Lower lobe of right lung (tissue), 2 donors: ENCODE results near the gene PNMA8A. TPM values are rescaled to one million over a fixed set of nuclear protein-coding genes. Genes with fewer than 3 reads are reported as not detected.

ENCODE experiments used
- ATAC-seq, 2 donors: fragments of 200-7000 bp; cut with Tn5 transposase; one replicate each; pipeline ENCODE4 v1.9.1; 2020 to 2022; ENCODE audit warnings: mild to moderate bottlenecking in 2 of 2, moderate library complexity in 2 of 2
- DNase-seq: peaks from one replicate; pipeline ENCODE4 v3.0.0-alpha.2; 2020
- H3K27ac ChIP-seq: fragments of 200-600 bp; one replicate; pipeline ENCODE4 v1.8.0; 2022
- H3K27me3 ChIP-seq: fragments of 200-600 bp; one replicate; pipeline ENCODE4 v1.8.0; 2022; ENCODE audit warnings: low read depth
- H3K36me3 ChIP-seq: fragments of 200-600 bp; one replicate; pipeline ENCODE4 v1.8.0; 2022; ENCODE audit warnings: mild to moderate bottlenecking
- H3K4me1 ChIP-seq: fragments of 200-600 bp; one replicate; pipeline ENCODE4 v1.8.0; 2022
- H3K4me3 ChIP-seq: fragments of 200-600 bp; one replicate; pipeline ENCODE4 v1.8.0; 2022; ENCODE audit warnings: mild to moderate bottlenecking
- H3K9me3 ChIP-seq: fragments of 200-600 bp; one replicate; pipeline ENCODE4 v1.8.0; 2022
- CTCF ChIP-seq: fragments of 200-600 bp; IDR thresholded peaks from one replicate; pipeline ENCODE4 v1.8.0; 2022; ENCODE audit warnings: antibody characterized with exemption, mild to moderate bottlenecking
- intact Hi-C: fragments of 100-400 bp; cut with DNase I; formaldehyde crosslinking; loops from one replicate; pipeline ENCODE4 v1.11.0; 2022
- total RNA-seq: library from RNA; stranded (reverse); fragmentation: NEBNext Ultra II Directional; extraction: Animal tissue kit (Norgen Biotek cat#: 25700); gene quantifications from one replicate; pipeline ENCODE4 v1.2.1, GENCODE V29; 2021
- donor health status: DM: no; HTN: yes; CAD: no; lungs with severe emphysema.

The PNMA8A gene
- total RNA-seq, 1 donor from 2014 or later, result 1.5 TPM

DNA sequence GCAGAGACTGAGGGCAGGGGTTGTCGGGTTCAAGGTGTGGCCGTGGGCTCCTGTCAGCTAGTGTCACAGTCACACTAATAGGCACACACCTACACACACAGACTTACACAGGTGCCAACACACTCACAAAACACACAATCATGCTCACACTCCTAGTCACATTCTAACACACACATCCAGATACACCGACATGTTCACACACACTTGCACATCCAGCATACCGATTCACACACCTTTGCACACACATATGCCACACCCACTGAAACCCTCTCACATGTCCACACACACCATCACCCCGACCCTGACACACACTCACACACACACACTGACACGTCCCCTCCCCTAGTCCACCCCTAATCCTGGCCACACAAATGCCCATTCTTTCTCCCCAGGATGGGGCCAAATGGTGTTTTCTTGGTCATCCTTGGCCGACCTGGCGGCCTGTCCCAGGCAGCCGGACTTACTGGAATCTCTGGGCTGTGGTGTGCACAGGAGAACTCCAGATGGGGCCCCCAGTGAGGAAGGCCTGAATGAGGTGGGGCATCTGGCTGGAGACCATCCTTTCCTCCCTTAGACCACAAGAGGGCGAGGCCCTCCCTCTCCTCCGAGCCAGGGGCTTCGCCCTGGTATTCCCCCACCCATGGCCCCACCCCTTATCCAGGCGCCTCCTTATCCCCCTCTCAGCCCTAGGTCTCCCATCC lies 43.4 kb upstream of the PNMA8A start:
- Histone ChIP-seq H3K4me1 (peaks cover 5% of the 10 kb centered on the region), H3K27ac (no peak overlapping the region), H3K27me3 (peaks cover 9% of the 10 kb centered on the region), H3K4me3 (no peak overlapping the region), H3K9me3 (no peaks in the 10 kb centered on the region), H3K36me3 (no peaks in the 10 kb centered on the region)
- ATAC-seq (no peak), DNase-seq (no peak)
- no peak for TF ChIP-seq CTCF
- intact Hi-C loops, result no loop called here

- Histone ChIP-seq H3K27ac (no peak overlapping the region), H3K4me1 (peaks cover 5% of the 10 kb centered on the region), H3K27me3 (peaks cover 9% of the 10 kb centered on the region), H3K9me3 (no peaks in the 10 kb centered on the region), H3K36me3 (no peaks in the 10 kb centered on the region), H3K4me3 (no peak overlapping the region)
- intact Hi-C loops, result no loop called here
- DNase-seq, result peak; percentile 86
- peak; percentile 92 to 93 for ATAC-seq
- TF ChIP-seq CTCF, result peak; percentile 95
Observed at GRCh38 chr19:46513461-46514236, 42.3 kb upstream of the PNMA8A start.

- no peak for ATAC-seq
- no peak for TF ChIP-seq CTCF
- Histone ChIP-seq H3K9me3 (no peaks in the 10 kb centered on the region), H3K27me3 (peaks cover 9% of the 10 kb centered on the region), H3K36me3 (no peaks in the 10 kb centered on the region), H3K4me3 (no peak overlapping the region), H3K4me1 (peaks cover 5% of the 10 kb centered on the region), H3K27ac (no peak overlapping the region)
- intact Hi-C loops, result no loop called here
- DNase-seq, result no peak
Observed at GRCh38 chr19:46511237-46511636, 39.9 kb upstream of the PNMA8A start.

DNA sequence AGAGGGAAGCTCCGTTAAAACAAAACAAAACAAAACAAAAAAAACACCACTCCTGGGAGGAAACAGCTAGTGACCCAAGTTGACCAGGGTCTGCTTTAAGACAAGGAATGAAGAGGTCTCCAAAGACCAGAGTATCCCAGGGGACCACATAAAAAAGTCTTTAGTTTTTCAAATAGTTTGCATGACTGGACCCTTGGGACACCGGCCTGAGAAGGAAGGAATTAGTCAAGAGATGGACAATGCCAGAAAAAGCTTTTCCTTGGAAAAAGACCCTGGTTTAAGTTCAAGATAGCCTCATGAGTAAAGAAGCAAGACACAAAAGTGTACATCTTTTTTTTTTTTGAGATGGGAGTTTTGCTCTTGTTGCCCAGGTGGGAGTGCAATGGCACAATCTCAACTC lies 36.8 kb upstream of the PNMA8A start:
- H3K4me3 ChIP-seq, result no peak overlapping the region
- no peaks in the 10 kb centered on the region for H3K4me1 ChIP-seq
- no peak for TF ChIP-seq CTCF
- ATAC-seq (no peak), DNase-seq (no peak)
- H3K36me3 ChIP-seq, result no peaks in the 10 kb centered on the region
- no peak overlapping the region for H3K27ac ChIP-seq
- H3K9me3 ChIP-seq, result no peaks in the 10 kb centered on the region
- intact Hi-C loops, result no loop called here
- H3K27me3 ChIP-seq, result no peaks in the 10 kb centered on the region

GRCh38 chr19:46503848-46504453 lies 32.6 kb upstream of the PNMA8A start:
- no peaks in the 10 kb centered on the region for H3K36me3 ChIP-seq
- TF ChIP-seq CTCF, result no peak
- no peak overlapping the region for H3K4me3 ChIP-seq
- H3K4me1 ChIP-seq, result no peaks in the 10 kb centered on the region
- no peak for ATAC-seq
- no peak overlapping the region for H3K27ac ChIP-seq
- no peaks in the 10 kb centered on the region for H3K9me3 ChIP-seq
- intact Hi-C loops, result no loop called here
- peaks cover 6% of the 10 kb centered on the region for H3K27me3 ChIP-seq
- DNase-seq, result no peak
